D721Med (cell line): Measurements from ENCODE around the gene CCDC13.

ENCODE experiments used
- DNase-seq: peaks from one replicate; pipeline ENCODE4 v3.0.0; 2011; ENCODE audit warnings: low spot score; ENCODE audit not compliant: insufficient read length
- FAIRE-seq: peaks from 2 replicates; lab custom pipeline; 2011; peaks lifted over from hg19 to GRCh38; lab: Jason Lieb, UNC
- CTCF ChIP-seq: IDR thresholded peaks from 2 replicates; pipeline ENCODE4 v1.5.1; 2012; ENCODE audit warnings: mild to moderate bottlenecking, control low read depth; ENCODE audit not compliant: insufficient read depth; ENCODE audit errors: missing control alignments

The CCDC13 gene, protein sequence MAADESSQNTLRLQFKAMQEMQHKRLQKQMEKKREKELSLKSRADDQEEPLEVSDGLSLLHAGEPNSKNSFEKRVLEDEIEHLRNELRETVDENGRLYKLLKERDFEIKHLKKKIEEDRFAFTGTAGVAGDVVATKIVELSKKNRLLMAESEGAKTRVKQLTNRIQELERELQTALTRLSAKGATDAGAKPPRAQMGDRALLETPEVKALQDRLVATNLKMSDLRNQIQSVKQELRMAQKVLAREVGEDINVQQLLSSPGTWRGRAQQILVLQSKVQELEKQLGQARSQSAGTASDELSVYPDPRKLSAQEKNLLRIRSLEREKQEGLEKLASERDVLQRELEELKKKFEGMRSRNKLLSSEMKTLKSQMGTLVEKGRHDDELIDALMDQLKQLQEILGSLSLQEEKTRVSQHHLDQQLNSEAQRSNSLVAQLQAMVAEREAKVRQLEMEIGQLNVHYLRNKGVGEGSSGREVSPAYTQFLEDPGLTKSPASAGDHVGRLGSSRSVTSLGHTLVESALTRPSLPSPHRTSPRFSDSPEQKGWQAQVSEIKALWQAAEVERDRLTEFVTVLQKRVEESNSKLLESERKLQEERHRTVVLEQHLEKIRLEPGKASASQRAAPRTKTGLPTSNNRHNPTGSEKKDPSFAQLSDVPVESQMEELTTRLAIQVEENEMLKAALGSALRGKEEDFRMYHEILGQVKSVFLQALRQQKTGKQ

GRCh38 chr3:42772670-42773408 lies at the start of gene CCDC13:
Gene CCDC13, minus strand, starts transcription at chr3:42773253. Its CDS starts 14,908 bp downstream, at chr3:42758345.
- DNase-seq (peak; percentile 85), FAIRE-seq (no peak)
- TF ChIP-seq CTCF, result no peak

DNA sequence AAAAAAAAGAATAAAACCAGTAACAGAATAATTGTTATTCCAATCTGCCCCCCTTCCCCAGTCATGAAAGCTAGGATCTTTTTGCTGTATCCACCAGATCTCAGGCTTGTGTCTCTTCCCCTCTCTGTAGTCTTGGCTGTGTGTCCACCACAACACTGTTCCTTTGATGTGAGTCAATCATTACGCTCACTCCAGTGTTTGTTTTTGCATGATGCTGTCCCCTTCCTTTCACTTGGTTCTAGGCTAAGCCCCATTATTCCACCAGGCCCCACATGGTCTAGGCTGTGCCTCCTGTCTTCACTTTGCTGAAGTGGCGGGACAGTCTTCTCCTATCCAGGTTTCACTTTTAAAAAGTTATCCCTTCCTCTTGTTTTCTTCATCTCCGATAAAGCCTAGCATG lies 49.8 kb upstream of the CCDC13 start:
- FAIRE-seq (no peak), DNase-seq (no peak)
- no peak for TF ChIP-seq CTCF

DNA sequence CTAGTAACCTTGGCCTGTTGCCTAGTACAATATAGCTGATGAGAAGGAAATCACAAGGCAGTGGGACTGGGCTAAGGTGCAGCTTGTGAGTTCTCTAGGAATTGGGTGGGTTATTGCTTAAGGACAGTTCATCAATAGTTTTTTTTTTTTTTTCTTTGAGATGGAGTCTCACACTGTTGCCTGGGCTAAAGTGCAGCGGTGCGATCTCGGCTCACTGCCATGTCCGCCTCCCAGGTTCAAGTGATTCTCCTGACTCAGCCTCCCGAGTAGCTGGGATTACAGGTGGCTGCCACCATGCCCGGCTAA lies 47.6 kb upstream of the CCDC13 start:
- TF ChIP-seq CTCF, result no peak
- no peak for DNase-seq
- FAIRE-seq, result no peak

GRCh38 chr3:42819351-42819965 lies 46.4 kb upstream of the CCDC13 start:
- no peak for FAIRE-seq
- no peak for DNase-seq
- TF ChIP-seq CTCF, result no peak

DNA sequence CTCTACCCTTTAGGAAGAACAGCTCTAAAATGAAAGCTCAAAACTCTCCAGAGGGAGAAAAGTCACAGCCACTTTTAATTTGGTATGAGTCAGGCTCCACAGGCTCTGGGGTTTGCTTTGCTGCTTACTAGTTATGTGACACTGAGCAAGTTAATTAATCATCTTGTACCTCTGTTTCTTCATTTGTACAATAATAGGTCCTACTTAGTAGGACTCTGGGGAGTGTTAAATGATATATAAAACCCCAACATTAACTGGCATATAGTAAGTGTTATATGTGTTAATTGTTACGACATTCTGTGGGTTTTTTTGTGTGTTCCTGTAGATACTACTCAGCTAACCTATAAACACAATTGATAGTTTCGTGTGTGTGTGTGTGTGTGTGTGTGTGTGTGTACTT lies 42.8 kb upstream of the CCDC13 start:
- TF ChIP-seq CTCF, result no peak
- FAIRE-seq (no peak), DNase-seq (no peak)

- no peak for DNase-seq
- FAIRE-seq, result no peak
- no peak for TF ChIP-seq CTCF
Observed at GRCh38 chr3:42814914-42815507, 42.0 kb upstream of the CCDC13 start.
